ENCODE results near the gene ADIPOR2.

Gene ADIPOR2

DNA sequence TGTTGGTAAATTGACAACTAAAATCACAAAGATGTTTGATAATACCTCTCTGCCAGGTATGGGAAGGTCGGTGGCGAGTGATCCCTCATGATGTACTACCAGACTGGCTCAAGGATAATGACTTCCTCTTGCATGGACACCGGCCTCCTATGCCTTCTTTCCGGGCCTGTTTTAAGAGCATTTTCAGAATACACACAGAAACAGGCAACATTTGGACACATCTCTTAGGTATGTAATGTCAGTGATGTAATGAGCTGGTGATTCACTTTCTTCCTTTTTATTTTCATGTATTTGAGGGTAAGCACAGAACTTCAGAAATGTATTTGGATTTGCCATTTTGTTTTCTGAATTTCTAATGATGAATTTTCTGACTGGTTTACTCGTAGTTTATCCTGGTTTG lies 86.9 kb downstream of the ADIPOR2 start:
- DNase-seq = no peak

DNA sequence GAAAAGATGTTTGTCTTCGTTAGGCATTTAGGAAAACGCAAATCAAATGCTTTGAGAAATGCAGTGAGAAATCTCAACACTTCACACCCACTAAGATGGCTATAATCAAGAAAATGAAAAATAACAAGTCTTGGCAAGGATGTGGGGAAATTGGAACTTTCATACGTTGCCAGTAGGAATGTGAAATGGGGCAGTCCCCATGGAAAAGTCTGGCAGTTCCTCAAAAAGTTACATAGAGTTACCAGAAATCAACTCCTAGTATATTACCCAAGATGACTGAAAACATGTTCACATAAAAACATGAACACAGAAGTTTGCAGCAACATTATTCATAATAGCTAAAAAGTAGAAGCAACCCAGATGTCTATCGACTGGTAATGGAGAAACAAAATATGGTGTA lies 88.0 kb downstream of the ADIPOR2 start:
- no peak for DNase-seq

DNA sequence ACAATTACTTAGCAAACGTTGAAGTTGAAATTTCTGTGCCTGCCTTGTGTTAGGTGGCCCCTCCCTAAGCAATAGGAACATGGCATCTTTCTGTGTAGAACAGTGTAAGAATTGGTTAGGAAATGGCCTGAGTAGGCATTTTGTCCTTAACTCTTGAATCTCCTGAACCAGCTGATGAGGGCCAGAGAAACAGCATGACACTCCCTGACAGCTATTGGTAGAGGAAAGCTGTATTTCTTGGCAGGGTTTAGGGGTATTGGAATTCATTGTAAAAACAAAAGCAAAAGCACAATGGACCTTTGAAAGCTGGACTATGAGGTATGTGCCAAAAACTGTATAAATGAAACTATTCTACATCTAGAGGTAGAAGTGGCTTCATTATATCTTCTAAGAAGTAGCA lies 88.9 kb downstream of the ADIPOR2 start:
- no peak for DNase-seq

DNA sequence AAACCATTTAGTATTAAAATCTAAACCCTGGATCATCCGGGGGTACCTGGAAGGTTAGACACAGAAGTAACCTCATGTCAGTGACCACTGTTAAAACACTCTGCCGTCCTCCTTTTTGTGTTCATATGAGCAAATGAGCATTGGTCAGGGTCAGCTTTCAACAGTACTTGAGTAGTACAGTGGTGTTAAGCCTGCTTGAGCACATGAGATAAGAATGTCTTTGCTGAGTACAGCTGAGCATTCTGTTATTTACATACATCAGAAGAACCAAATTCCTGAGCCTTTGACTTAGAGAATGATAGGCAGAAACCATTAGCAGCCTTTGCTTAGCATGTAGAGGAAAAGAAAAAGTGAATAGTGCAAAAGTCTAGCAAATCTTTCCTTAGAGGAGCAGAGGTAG lies 90.9 kb downstream of the ADIPOR2 start:
- DNase-seq = no peak

DNA sequence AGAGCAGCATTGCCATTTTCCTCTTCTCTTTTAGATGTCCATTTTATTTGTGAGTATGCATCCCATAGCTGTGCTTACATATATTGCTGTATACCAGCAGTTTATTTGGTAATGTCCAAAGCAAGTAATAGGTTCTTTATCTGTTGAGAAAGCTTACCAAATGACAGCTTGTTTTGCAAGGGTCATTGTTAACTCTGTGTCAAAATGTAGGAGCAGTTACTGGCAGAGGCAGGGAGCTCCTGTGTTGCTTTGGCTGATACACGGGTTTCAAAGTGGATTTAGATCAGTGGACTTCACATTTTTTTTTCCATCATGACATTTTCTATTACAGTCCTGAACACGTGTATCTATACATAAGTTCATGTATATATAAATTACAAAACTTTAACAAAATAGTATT lies 91.3 kb downstream of the ADIPOR2 start:
- DNase-seq = no peak

DNA sequence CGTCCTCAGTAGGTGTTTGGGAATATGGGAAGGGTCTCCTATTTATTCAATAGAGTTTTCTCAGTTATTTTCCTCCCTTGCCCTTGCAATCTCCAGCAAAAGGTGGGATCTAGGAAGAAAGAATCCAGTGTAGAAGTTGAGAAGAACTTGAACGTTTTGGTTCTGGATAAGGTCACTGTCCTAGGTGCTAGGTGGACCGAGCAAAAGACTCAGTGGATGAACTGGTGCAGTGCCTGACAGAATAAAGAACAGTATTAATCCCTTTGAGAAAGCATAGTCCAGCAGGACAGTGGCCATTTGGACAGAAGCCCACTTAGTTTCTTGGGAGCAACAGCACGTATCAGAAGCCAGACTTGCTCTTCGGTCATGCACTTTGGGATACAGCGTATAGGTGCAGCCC lies 96.8 kb downstream of the ADIPOR2 start:
- DNase-seq = no peak

DNA sequence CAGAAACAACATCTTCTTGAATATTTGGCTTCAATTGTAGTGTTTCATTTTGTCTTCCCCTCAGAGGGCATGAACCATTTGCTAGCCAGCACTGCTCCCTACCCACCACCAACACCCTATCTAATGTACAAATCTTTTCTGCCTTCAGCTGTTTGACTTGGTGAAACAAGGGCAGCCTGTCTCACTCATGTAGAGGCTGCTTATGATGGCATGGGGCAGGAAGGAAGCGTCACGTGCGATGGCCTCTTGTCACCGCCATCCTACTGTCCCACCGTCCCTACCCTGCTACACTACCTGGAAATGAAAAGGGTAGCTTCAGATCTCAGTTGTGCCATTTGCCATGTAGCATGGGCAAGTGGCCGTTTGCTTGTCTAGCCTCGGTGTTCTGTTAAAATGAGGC lies 99.6 kb downstream of the ADIPOR2 start:
- no peak for DNase-seq

DNA sequence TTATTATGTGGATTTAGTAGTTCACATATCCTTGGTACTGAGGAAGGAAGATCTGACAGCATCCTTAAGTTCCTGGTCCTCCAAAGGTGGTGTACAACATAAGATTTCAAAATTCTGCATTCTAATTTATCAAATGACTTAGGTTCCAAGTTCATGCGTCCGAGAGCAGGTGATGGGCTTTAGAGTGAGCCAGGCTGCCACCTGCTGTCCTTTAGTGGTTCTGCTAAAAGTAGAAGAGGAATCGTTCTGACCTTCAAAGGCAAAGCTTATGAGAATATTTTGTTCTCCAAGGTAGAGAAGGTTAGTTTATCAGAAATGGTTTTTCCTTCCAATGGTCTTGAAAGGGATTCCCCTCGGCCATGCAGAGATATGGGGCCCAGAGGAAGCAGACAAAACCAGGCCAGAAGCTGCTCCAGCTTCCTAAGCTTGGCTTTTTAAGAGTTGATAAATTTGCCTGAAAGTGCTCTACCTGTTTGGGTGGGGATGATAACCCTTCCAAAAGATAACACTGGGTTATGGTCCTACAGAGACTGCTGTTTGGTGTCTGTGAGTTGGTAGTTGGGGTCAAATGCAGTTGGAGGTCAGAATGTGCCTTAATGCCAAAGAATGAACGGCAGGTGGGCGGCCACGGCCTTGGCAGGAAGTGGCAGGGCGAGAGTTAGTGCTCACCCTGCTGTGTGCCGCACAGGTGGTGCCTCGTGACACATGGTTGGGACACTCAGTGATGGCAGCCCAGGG lies 100.4 kb downstream of the ADIPOR2 start:
- DNase-seq = peak; percentile 65

DNA sequence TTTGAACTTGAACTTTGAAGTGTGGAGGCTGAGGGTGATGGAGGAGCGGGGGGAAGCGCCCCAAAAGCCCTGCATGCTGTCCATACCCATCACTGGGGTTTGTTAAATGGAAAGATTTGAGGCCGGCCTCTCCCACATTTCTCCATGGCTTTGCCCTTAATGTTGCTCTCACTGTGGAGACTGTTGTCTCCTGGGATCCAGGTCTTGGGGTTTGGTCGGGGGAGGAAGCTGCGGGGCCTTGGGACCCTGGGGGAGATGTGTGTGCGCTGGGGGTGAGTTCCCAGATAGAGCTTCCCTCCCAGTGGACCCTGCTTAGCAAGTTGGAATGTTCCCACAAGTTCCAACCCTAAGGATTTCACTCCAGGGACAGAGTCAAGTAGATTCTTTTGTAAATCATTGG lies 101.5 kb downstream of the ADIPOR2 start:
- no peak for DNase-seq

DNA sequence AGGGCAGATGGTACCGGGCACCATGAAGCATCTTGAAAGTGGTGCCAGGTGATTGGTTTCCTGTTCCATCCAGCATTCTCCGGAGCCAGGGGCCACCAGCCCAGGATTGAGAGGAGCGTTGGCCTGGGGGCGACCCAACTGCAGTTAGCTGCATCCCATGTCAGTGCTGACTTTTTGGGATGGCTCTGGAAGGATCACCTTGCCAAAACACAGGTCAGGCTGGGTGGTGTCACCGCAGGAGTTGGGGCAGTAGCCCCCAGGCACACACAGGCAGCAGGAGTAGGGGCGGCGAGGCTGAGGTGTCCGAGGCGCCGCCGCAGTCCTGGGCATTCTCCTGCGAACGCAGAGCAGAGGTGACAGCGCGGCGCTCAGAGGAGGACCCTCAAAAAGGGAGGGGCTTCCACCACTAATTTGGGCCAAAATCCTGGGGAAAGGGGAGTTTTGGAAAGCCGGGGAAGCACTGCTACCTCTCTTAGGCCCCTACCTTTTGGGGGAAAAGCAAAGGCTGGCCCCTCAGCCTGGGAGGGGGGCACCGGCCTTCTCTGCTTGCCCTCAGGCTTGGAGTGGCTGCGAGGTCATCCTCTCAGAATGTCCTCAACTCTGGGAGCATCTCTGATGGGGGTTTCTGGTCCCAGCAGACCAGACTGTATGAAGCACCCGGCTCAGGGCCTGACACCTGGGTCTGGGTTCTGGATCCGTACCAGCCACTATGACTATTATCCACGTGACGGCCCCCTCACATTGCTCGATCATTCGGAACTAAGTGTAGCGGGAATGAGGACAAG lies 102.7 kb downstream of the ADIPOR2 start:
- DNase-seq = no peak

DNA sequence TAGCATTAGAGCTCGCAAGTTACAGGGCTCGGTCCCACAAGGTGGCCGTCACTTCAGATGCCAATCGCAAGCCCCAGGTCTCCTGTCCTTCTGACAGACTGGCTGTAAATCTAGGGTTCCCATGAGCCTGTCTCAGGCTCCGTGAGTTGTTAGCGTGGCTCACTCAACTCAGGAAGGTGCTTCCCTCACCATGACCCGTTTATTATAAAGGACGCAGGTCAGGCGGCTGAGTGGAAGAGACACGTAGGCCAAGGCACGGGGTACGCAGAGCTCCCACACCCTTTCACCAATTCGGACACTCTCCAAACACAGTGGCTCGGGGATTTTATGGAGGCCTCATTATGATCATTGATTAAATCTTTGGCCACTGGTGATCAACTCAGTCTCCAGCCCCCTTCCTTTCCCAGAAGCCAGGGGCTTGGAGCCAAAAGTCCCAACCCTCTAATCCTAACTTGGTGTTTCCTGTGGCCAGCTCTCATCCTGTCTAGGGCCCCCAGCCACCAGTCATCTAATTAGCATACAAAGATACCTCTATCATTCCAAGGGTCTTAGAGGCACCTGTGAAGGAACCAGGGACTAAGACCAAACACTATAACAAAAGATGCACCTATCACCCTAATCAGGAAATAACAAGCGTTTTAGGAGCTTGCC lies 103.7 kb downstream of the ADIPOR2 start:
- DNase-seq = no peak

DNA sequence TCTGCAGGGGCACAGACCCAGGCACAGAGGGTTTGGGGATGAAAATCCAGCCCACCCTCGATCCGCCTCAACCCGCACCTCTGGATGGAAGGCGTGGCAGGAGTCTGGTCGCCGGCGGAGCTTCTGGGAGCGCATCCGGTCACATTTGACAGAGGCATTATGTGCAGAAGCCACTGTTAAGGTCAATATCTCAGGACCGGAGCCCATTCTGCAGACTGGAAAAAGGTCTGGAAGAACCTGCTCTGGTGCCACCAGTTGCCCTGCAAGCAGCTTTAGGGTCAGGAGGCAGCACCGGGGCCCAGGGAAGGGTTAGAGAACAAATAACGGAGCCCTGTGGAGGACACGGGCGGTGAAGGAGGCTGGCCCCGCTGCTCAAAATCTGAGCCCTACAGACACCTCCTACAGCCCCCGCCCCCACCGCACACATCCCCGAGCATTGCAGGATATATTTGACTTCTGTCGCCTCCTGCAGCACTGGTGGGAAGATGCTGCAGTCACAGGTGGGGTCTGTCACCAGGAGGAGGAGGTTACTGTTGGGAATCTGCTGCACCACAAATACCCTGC lies 104.4 kb downstream of the ADIPOR2 start:
- DNase-seq = no peak

DNA sequence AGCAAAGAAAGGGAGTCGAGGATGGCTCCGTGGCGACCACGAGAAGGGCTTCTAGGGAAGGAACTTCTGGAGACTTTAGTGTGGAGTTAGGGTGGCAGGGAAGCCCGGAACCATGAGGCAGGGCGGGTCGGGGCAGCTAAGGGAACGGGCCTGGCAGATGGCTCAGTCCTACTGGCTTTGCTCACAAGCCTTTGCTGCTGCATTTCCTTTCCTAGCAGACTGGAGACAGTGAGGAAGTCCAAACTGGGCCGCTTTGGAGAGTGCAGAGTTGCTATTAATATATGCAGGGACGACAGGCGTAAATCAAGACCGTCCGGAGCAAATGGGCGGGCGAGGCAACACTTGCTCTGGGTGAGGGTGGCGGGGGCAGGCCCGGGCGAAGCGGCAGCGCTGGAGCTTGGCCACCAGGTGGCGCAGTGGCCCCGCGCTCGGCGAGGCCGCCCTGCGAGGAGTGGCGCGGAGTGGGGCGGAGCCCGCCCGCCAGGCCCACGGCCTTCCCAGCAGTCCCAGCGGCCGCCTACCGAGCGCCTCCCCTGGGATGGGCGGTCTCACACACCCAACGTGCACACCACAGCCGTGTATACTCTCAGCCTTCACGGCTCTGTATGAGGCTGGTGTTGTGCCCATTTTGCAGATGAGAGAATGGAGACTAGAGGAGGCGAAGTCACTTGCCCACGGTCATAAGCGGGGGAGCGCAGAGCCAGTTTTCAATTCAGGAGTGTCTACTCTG lies 105.1 kb downstream of the ADIPOR2 start:
- DNase-seq = peak; percentile 14

DNA sequence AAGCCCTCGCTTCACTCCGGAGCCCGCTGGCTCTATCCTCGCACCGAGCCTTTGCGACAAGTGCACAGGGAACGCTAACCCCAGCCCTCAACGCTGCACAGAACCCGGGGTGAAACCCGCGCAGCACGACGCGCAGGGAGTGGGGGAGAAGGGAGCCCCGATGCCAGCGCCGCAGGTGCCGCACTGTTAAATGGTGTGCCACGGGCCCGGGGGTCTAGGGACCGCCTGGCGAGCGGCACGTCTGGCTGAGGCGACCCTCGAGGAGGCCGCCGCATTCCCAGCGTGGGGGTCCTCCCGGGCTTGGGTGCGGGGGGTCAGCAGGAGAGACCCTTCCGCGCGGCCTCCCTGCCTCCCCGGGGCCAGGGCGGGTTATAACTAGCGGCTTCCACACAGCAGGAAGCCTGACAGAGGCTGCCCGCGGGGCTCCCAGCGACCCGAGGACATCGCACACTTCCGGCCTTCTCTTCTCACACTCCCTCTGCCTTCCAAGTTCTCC lies 105.7 kb downstream of the ADIPOR2 start:
- DNase-seq = no peak

DNA sequence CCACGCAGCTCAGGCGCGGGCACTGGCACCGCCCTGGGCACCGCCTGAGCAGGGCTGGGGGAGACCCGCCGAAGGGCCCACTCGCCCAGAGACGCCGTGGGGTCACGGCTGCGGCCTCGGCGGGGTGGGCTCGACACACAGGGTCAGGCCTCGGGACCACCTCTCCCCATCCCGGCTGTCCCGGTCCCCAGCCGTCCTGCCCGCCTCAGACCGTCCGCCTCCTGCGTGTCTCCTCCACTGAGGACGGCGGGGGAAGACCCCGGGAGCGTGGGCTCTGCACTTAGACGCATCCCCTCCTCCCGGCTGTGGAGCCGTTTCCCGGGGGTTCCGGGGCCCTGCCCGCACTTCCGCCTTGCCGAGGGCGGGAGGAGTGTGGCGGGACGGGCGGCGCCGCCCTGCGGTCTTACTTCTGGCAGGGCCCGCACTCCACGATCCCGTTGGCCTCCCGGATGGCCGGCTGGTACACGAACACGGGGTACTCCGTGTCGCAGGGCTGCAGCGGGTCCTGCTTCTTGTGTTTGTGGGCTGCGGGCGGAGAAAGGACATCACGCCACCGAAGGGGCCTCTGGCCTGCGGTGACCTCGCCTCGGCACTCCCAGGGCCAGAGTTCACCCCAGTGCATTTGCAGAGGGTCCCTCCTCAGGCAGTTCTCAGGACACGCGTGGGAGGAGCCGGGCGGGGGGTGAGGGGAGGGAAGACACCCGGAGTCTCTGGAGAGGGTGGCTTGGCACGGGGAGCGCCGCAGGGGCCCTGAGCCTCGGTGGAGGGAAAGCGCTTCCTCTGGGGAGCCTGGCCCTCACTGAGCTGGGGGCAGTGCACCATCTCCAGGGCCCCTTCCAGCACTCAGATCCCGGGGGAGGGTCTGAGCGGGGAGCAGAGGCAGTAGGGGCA lies 106.4 kb downstream of the ADIPOR2 start:
- no peak for DNase-seq

DNA sequence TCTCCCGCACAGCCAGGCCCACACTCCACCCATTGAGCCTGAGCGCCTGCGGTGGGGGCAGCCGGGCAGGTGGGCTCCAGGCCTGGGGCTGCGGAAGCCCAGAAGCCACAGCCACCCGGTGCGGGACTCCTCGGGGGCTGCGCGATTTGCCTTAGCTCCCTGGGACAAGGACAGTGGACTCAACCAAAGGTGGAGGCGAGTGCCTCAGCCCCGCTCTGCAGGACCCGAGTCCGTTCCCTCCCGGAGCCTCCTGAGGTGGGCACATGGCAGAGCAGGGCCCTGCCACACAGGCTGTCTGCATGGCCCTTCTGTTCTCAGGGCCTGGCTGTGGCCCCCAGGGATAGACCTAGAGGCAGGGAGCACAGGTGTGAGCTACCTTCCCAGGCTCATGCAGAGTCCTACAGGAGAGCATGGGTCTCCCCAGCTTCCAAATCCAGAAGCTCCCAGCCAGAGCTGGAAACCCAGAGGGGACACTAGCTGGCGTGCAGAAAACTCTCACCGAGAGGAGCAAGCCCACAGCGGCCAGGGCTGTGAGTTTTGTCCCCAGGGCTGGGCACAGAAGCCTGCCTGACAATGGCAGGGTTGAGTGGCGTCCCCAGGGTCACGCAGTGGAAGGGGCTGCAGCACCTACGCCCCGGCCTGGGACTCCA lies 107.2 kb downstream of the ADIPOR2 start:
- no peak for DNase-seq

DNA sequence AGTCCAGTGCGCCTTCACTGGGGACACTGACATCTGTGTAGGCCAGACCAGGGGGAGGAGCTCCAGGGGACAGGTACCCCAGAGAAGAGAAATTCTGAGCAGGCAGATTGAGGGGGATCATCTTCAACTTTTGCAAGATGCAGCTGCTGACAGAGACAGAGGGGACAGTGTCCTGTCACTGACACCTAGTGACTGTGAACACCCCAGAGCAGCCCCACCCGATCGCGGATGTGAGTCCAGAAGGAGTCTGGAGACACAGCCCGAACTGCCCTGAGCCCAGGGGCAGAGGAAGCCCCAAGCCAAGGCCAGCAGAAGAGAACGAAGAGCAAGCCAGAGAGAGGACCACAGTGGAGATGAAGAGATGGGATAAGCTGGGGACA lies 107.8 kb downstream of the ADIPOR2 start:
- DNase-seq = no peak

DNA sequence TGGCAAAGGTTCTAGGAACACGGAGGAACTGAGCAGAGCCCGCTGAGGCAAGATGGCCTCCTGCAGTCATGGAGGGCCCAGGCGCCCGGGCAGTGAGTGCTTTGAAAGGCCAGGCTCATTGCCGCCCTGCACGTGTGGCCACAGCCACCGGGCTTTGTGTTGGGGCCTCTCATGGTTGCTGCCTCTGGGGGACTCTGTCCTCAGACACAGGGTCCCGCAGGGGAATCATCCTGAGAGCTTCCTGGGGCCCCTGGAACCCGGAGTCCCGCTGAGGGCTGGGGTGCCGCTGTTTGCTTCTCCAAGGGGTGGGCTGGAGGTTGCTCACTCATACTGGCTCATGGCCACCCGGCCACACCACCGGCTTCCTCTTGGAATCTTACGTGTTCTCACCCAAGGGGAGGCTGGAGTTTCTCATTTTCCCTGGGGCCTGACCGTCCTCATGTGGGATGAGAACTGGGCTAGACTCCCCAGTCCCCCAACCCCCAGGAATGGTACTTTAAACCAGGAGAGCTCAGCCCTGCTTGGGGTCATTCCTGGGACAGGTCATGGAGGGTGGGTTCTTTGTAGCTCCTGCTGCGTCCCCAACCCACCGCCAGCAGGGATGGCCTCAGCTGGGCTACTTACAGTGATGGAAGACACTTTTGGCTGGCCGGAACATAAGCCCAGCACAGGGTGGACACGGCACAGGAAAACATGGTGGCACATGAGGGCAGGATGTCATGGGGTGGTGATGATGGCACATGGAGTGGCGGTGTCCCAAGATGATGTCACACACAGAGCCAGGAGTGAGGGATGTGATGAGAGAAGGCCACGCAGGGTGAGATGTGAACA lies 108.4 kb downstream of the ADIPOR2 start:
- DNase-seq = no peak

DNA sequence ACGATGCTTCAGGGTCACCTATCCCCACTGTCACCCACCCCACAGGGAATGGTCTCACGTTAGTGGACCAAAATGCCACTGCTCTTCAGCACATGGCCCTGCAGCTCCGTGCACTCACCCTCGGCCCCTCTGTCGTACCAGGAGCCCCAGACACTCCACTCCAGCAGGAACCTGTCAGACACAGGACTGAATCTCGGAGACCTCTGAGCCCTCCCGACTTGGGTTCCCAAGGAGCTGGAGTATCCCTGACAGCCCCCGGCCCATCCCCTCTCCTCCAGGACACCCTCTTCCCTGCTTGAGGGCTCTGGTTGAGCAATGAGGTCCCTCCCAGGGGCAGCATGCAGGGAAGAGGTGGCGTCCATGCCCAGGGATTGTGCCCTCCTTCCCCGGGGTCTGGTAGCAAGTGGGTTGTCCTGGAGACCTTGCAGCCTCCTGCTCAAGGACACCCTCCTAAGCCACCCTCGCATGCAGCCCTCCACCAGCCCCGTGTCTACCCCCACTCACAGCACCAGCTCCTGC lies 109.1 kb downstream of the ADIPOR2 start:
- DNase-seq = no peak

Measured in DMS79 treated with DMSO at 0.1 percent for 48 hours (cell line).